CD4-positive, CD25-positive, alpha-beta regulatory T cell (primary cell): Measurements from ENCODE around the gene MYH14. TPM values are rescaled to one million over a fixed set of nuclear protein-coding genes. Genes with fewer than 3 reads are reported as not detected.

Experiments
- ATAC-seq, 2 donors: fragments of 150-1000 bp; cut with Tn5 transposase; one replicate each; pipeline ENCODE4 v1.10.0; 2021; ENCODE audit warnings: low read depth in 2 of 2, moderate number of reproducible peaks in 2 of 2, moderate library complexity in 1 of 2
- DNase-seq, 3 donors: peaks; one replicate each; pipeline versions ENCODE4 v3.0.0 to v3.0.0-alpha.2; 2012 to 2022; ENCODE audit warnings: mixed read lengths in 1 of 3
- H3K27ac ChIP-seq: one replicate; pipeline ENCODE4 v1.7.0; 2013; ENCODE audit warnings: mild to moderate bottlenecking, low read length; ENCODE audit not compliant: insufficient read depth, poor library complexity, severe bottlenecking
- H3K27me3 ChIP-seq: one replicate; pipeline ENCODE4 v1.7.0; 2013; ENCODE audit warnings: low read length; ENCODE audit not compliant: control insufficient read depth, insufficient read depth
- H3K36me3 ChIP-seq: one replicate; pipeline ENCODE4 v1.7.0; 2013; ENCODE audit warnings: mild to moderate bottlenecking, low read length, moderate library complexity; ENCODE audit not compliant: control insufficient read depth, insufficient read depth
- H3K4me1 ChIP-seq: 2 replicates; pipeline ENCODE4 v1.7.0; 2013; ENCODE audit warnings: mild to moderate bottlenecking, low read length; ENCODE audit not compliant: insufficient read depth, control insufficient read depth, poor library complexity, severe bottlenecking
- H3K4me3 ChIP-seq: one replicate; pipeline ENCODE4 v1.7.0; 2013; ENCODE audit warnings: low read depth, mild to moderate bottlenecking, low read length, moderate library complexity
- H3K9me3 ChIP-seq, 2 experiments: 1 replicate in 1 of 2; 2 replicates in 1 of 2; pipeline ENCODE4 v1.7.0; 2013; ENCODE audit warnings: low read length in 2 of 2, mild to moderate bottlenecking in 1 of 2, moderate library complexity in 1 of 2; ENCODE audit not compliant: control insufficient read depth in 2 of 2
- H3K27ac Mint-ChIP-seq, 3 donors: one replicate each; pipeline ENCODE4 v1.8.0; 2020 to 2022; ENCODE audit warnings: mild to moderate bottlenecking in 3 of 3, mixed read lengths in 3 of 3, moderate library complexity in 2 of 3
- H3K27me3 Mint-ChIP-seq: one replicate; pipeline ENCODE4 v1.8.0; 2022; ENCODE audit warnings: mild to moderate bottlenecking, mixed read lengths
- H3K36me3 Mint-ChIP-seq: one replicate; pipeline ENCODE4 v1.8.0; 2020; ENCODE audit warnings: mixed read lengths
- H3K4me1 Mint-ChIP-seq, 4 donors: one replicate each; pipeline ENCODE4 v1.8.0; 2020 to 2022; ENCODE audit warnings: mixed read lengths in 4 of 4, mild to moderate bottlenecking in 1 of 4
- H3K4me3 Mint-ChIP-seq, 4 donors: one replicate each; pipeline ENCODE4 v1.8.0; 2020 to 2022; ENCODE audit warnings: mild to moderate bottlenecking in 4 of 4, mixed read lengths in 4 of 4, moderate library complexity in 3 of 4
- H3K9me3 Mint-ChIP-seq, 7 donors: one replicate each; pipeline ENCODE4 v1.8.0; 2020 to 2022; ENCODE audit warnings: mixed read lengths in 7 of 7, mild to moderate bottlenecking in 3 of 7, moderate library complexity in 2 of 7
- polyA plus RNA-seq, 4 donors: library from polyadenylated mRNA; unstranded; fragments of 300-500 nt; fragmentation: Illumina TruSeq; gene quantifications; one replicate each; pipeline ENCODE4 v1.2.3, GENCODE V29; 2021
- total RNA-seq: library from RNA; stranded (reverse); gene quantifications from one replicate; pipeline ENCODE4 v1.2.3, GENCODE V29; 2022

MYH14 gene
- total RNA-seq = not detected
- not detected for polyA plus RNA-seq

DNA sequence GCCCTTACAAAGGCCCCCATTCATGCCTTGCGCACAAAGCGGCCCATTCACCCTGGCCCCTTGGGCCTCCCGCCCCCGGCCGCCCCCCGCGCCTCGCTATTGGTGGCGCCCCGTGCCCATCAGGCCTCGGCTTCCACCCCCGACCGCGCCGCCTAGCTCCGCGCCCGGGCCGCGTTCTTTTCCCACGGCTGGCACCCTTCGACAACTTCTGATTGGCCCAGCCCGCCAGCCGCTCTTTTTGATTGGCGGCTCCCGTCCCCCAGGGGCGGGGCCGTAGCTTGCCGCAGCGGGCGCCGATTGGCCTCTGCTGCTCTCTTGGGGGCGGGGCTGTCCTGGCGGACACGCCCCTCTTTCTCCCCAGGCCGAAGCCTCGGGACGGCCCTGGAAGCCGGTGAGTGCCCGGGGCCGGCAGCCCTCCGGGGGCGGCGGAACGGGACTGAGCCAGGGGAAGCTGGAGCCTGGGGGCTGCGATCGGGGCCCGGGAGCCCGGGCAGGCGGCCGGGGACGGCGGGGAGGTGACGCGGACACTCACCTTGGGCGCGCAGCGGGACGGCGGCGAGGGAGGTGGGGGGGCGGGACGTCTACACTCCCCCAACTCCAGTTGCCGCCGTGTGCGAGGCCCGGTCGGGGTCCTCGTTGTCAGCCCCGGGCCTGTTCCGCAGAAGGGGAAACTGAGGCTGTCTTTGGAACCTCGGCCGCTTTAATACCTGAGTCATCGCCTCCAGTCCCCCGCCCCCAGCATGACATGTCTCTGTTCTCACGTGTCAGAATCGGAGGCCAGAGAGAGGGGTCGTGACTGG, at the start of gene MYH14:
Gene MYH14, plus strand, starts transcription at position 342 of the 800 bp plus-strand sequence. CDS start 6,744 bp downstream, outside the sequence.
- Mint-ChIP-seq H3K27ac (no peak within 1 kb of the TSS), H3K4me1 (peaks cover 0 to 6% (median 2%) of the 10 kb centered on the region in 4 donors), H3K4me3 (peak within 1 kb of the TSS in 1 of 4 donors; percentile 21), H3K36me3 (no peaks in the 10 kb centered on the region), H3K27me3 (peaks cover 48% of the 10 kb centered on the region), H3K9me3 (peaks cover 0 to 9% (median 1%) of the 10 kb centered on the region in 7 donors)
- Histone ChIP-seq H3K36me3 (no peaks in the 10 kb centered on the region), H3K4me3 (no peak within 1 kb of the TSS), H3K27me3 (peaks cover 8% of the 10 kb centered on the region), H3K9me3 (no peaks in the 10 kb centered on the region), H3K27ac (no peak within 1 kb of the TSS), H3K4me1 (peaks cover 7% of the 10 kb centered on the region)
- ATAC-seq (no peak), DNase-seq (no peak)

DNA sequence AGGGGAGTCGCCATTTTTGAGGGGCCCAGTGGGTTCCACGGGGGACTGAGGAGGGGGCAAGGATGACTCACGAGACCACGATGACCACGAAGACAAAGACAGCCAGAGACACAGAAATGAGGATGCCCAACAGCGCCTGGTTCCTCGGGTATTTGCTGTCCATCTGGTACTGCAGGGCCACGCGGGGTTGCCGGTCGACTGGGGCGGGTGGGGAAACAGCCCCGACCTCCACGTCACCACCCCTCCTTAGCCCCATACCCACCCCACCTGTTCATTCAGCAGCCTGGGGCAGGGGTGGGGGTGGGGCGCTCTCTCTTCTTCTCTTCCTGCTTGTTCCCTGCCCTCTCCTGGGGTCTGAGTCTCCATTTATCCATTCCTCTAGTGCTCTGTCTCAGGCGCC, 48.9 kb upstream of the MYH14 start:
- no peaks in the 10 kb centered on the region for H3K36me3 Mint-ChIP-seq
- no peak overlapping the region for H3K27ac ChIP-seq
- no peak overlapping the region for H3K4me3 Mint-ChIP-seq
- H3K4me1 ChIP-seq = no peaks in the 10 kb centered on the region
- no peaks in the 10 kb centered on the region for H3K36me3 ChIP-seq
- ATAC-seq = no peak
- peaks cover 5% of the 10 kb centered on the region for H3K27me3 ChIP-seq
- H3K27ac Mint-ChIP-seq = no peak overlapping the region
- H3K4me1 Mint-ChIP-seq = no peaks in the 10 kb centered on the region
- peaks cover 0 to 13% (median 0%) of the 10 kb centered on the region in 7 donors for H3K9me3 Mint-ChIP-seq
- DNase-seq = no peak
- peaks cover 4% of the 10 kb centered on the region for H3K27me3 Mint-ChIP-seq
- H3K4me3 ChIP-seq = no peak overlapping the region
- H3K9me3 ChIP-seq = peaks cover 9 to 14% of the 10 kb centered on the region in 2 experiments

DNA sequence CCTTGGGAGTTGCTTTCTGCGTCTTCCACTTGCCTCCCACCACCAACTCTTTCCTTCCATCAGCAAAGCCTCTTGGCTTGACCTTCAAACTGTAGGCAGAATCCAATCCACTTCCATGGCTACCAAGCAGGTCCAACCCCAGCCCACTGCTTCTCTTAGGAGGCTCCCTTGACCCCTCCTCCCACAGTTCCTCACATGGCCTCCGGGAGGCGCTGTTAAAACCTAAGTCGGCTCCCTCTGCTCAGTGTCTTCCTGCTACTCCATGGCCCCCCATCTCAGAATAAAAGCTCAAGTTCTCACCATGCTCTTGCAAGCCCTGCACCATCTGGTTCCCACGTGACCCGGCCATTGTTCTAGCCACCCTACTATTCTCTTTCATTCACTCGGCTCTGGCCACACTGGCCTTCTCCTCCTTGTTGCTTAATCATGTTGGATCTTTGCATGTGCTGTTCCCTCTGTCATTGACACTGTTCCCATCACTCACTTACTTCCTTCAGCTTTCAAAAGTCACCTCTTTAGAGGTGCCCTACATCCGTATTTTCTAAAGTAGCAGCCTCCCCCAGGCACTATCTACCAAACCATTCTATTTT, 47.8 kb upstream of the MYH14 start:
- no peak for DNase-seq
- ATAC-seq = no peak
- peaks cover 0 to 15% (median 2%) of the 10 kb centered on the region in 7 donors for H3K9me3 Mint-ChIP-seq
- H3K36me3 Mint-ChIP-seq = no peaks in the 10 kb centered on the region
- no peaks in the 10 kb centered on the region for H3K4me1 ChIP-seq
- no peaks in the 10 kb centered on the region for H3K27me3 Mint-ChIP-seq
- H3K9me3 ChIP-seq = peaks cover 6 to 14% of the 10 kb centered on the region in 2 experiments
- H3K36me3 ChIP-seq = no peaks in the 10 kb centered on the region
- peak overlapping the region in 1 of 4 donors; percentile 58 for H3K4me3 Mint-ChIP-seq
- no peaks in the 10 kb centered on the region for H3K4me1 Mint-ChIP-seq
- no peak overlapping the region for H3K4me3 ChIP-seq
- no peaks in the 10 kb centered on the region for H3K27me3 ChIP-seq
- H3K27ac Mint-ChIP-seq = no peak overlapping the region
- no peak overlapping the region for H3K27ac ChIP-seq

DNA sequence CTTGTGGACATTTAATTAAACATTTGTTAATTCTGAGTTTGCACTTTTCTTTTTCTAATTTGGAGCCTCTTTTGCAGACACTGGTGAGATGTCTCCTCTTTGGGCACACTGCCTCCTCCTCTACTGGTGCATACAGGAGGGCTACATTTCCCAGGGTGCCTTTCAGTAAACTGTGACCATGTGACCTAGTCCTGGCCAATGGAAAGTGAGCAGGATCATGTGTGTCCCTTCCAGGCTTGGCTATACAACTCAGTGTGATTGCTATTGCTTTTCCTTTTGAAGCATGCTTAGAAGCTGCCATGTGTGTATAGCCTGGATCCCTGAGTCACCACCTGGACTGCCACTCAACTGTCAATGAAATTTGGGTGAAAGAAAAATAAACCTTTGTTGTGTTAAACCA, 44.8 kb upstream of the MYH14 start:
- Mint-ChIP-seq H3K36me3 (no peaks in the 10 kb centered on the region), H3K27ac (no peak overlapping the region), H3K9me3 (peaks cover 0 to 15% (median 1%) of the 10 kb centered on the region in 7 donors), H3K4me1 (no peaks in the 10 kb centered on the region), H3K4me3 (no peak overlapping the region), H3K27me3 (peaks cover 4% of the 10 kb centered on the region)
- Histone ChIP-seq H3K4me3 (no peak overlapping the region), H3K36me3 (no peaks in the 10 kb centered on the region), H3K4me1 (no peaks in the 10 kb centered on the region), H3K27me3 (no peaks in the 10 kb centered on the region), H3K9me3 (peaks cover 6 to 14% of the 10 kb centered on the region in 2 experiments), H3K27ac (no peak overlapping the region)
- DNase-seq = no peak
- ATAC-seq = no peak

DNA sequence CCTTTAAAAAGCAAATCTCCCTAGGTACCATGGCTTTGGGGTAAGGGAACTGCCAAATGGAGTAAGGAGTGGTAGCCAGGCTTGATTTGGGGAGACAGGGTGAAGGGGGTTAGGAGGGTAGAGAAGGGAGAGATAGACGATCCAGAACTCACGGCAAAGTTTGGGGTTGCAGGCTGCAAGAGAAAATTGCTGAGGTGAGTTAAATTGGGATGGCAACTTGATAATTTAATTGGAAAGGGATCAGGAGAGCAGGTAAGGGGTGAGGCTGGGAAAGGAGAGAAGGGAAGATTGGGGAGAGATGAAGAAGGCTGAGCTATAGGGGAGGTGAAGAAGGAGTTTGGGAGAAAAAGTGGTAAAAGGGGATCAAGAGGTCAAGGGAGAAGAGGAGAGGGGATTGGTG, 44.3 kb upstream of the MYH14 start:
- H3K27me3 Mint-ChIP-seq = peaks cover 4% of the 10 kb centered on the region
- H3K4me1 ChIP-seq = no peaks in the 10 kb centered on the region
- H3K36me3 ChIP-seq = no peaks in the 10 kb centered on the region
- no peak overlapping the region for H3K27ac Mint-ChIP-seq
- H3K4me3 ChIP-seq = no peak overlapping the region
- DNase-seq (no peak), ATAC-seq (no peak)
- peaks cover 6 to 14% of the 10 kb centered on the region in 2 experiments for H3K9me3 ChIP-seq
- no peaks in the 10 kb centered on the region for H3K4me1 Mint-ChIP-seq
- no peaks in the 10 kb centered on the region for H3K36me3 Mint-ChIP-seq
- no peak overlapping the region for H3K4me3 Mint-ChIP-seq
- no peak overlapping the region for H3K27ac ChIP-seq
- H3K9me3 Mint-ChIP-seq = peaks cover 0 to 15% (median 1%) of the 10 kb centered on the region in 7 donors
- no peaks in the 10 kb centered on the region for H3K27me3 ChIP-seq

DNA sequence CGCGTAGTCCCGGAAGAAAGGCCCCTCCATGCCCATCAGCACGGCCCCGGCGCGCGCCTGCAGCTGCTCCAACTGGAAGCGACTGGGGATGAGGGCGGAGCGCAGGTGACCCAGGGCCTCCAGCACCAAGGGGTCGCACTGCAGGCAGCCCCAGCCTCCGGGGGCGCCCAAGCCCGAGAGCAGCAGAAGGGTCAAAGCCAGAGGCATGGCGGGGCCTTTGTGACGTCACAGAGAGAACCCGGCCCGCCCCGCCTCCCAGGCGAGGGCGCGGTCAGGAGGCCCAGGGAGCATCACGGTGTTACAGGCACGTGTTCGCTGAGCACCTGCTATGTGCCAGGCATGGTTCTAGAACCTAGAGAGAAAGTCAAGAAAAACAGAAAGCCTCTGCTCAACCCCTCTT, 40.4 kb upstream of the MYH14 start, which contains the start of gene IZUMO2:
Gene IZUMO2, minus strand, starts transcription at position 294 of the 400 bp plus-strand sequence. Its CDS starts 87 bp downstream, at position 207.
- no peaks in the 10 kb centered on the region for H3K36me3 ChIP-seq
- no peak within 1 kb of the TSS for H3K27ac Mint-ChIP-seq
- no peaks in the 10 kb centered on the region for H3K4me1 ChIP-seq
- peaks cover 6 to 13% of the 10 kb centered on the region in 2 experiments for H3K9me3 ChIP-seq
- H3K27me3 Mint-ChIP-seq = peaks cover 4% of the 10 kb centered on the region
- peaks cover 0 to 15% (median 1%) of the 10 kb centered on the region in 7 donors for H3K9me3 Mint-ChIP-seq
- peaks cover 0 to 1% (median 0%) of the 10 kb centered on the region in 4 donors for H3K4me1 Mint-ChIP-seq
- H3K4me3 ChIP-seq = no peak within 1 kb of the TSS
- no peaks in the 10 kb centered on the region for H3K36me3 Mint-ChIP-seq
- no peak within 1 kb of the TSS for H3K27ac ChIP-seq
- no peak within 1 kb of the TSS for H3K4me3 Mint-ChIP-seq
- no peaks in the 10 kb centered on the region for H3K27me3 ChIP-seq
- DNase-seq (no peak), ATAC-seq (no peak)

DNA sequence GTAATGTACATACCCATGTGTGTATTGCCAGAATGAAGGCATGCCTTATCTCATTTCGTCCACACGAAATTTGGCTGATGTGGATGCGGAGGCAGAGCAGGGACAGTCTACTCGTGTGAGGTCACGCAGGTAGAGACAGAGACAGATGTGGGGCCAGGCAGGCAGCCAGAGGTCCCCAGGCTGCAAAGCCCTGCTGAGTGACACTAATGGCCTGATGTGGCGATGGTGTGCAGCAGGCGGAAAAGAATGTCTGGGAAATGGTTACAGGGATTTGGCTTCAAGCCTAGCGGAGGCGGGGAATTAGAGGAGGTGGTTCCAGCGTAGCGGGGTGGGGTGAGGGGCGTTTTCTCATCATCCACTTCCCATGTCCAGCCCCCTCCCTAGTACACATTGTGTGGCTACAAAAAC, 36.1 kb upstream of the MYH14 start:
- Mint-ChIP-seq H3K9me3 (peaks cover 0 to 2% (median 0%) of the 10 kb centered on the region in 7 donors), H3K36me3 (no peaks in the 10 kb centered on the region)

More for the DNA sequence above, 36.1 kb upstream of the MYH14 start:
- H3K4me3 Mint-ChIP-seq = no peak overlapping the region
- H3K9me3 ChIP-seq = no peaks in the 10 kb centered on the region
- peaks cover 0 to 1% (median 0%) of the 10 kb centered on the region in 4 donors for H3K4me1 Mint-ChIP-seq
- no peak overlapping the region for H3K4me3 ChIP-seq
- ATAC-seq (no peak), DNase-seq (no peak)
- no peaks in the 10 kb centered on the region for H3K27me3 ChIP-seq
- no peak overlapping the region for H3K27ac Mint-ChIP-seq
- no peaks in the 10 kb centered on the region for H3K4me1 ChIP-seq
- H3K36me3 ChIP-seq = no peaks in the 10 kb centered on the region
- H3K27ac ChIP-seq = no peak overlapping the region
- H3K27me3 Mint-ChIP-seq = no peaks in the 10 kb centered on the region
